ENCODE measurements around the gene TIMP3. TPM values are rescaled to one million over a fixed set of nuclear protein-coding genes. Genes with fewer than 3 reads are reported as not detected.

Gene TIMP3
- polyA plus RNA-seq, 1 donor from 2014 or later = 0.72 TPM

- TF ChIP-seq, protein P1, sequence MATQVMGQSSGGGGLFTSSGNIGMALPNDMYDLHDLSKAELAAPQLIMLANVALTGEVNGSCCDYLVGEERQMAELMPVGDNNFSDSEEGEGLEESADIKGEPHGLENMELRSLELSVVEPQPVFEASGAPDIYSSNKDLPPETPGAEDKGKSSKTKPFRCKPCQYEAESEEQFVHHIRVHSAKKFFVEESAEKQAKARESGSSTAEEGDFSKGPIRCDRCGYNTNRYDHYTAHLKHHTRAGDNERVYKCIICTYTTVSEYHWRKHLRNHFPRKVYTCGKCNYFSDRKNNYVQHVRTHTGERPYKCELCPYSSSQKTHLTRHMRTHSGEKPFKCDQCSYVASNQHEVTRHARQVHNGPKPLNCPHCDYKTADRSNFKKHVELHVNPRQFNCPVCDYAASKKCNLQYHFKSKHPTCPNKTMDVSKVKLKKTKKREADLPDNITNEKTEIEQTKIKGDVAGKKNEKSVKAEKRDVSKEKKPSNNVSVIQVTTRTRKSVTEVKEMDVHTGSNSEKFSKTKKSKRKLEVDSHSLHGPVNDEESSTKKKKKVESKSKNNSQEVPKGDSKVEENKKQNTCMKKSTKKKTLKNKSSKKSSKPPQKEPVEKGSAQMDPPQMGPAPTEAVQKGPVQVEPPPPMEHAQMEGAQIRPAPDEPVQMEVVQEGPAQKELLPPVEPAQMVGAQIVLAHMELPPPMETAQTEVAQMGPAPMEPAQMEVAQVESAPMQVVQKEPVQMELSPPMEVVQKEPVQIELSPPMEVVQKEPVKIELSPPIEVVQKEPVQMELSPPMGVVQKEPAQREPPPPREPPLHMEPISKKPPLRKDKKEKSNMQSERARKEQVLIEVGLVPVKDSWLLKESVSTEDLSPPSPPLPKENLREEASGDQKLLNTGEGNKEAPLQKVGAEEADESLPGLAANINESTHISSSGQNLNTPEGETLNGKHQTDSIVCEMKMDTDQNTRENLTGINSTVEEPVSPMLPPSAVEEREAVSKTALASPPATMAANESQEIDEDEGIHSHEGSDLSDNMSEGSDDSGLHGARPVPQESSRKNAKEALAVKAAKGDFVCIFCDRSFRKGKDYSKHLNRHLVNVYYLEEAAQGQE (IDR thresholded peaks at IDR 0.05; ENCODE audit: borderline replicate concordance) = no peak
- TF ChIP-seq TAF1 (IDR thresholded peaks at IDR 0.05; ENCODE audit: low read depth) (no peak), SMC3 (conservative IDR thresholded peaks at IDR 0.05; ENCODE audit: poor library complexity) (no peak)
Observed at GRCh38 chr22:32855045-32855756, 53.7 kb downstream of the TIMP3 start (continued).

- no peak overlapping the region for H3K4me2 ChIP-seq (ENCODE audit: low read length)
- H3K9me2 ChIP-seq (ENCODE audit: insufficient read depth, low read length) = no peaks in the 10 kb centered on the region
- no peak overlapping the region for H3K9ac ChIP-seq (ENCODE audit: low read length)
- no peaks in the 10 kb centered on the region for H4K20me1 ChIP-seq (ENCODE audit: insufficient read depth)
- H3K79me2 ChIP-seq (replicated peaks; ENCODE audit: insufficient read depth, low read length) = no peaks in the 10 kb centered on the region
- no peak overlapping the region for H2AFZ ChIP-seq (ENCODE audit: low read depth, low read length)
- H3F3A ChIP-seq (ENCODE audit: insufficient read depth, low read length, poor library complexity, severe bottlenecking) = no peaks in the 10 kb centered on the region
- no peak overlapping the region for H3K4me3 ChIP-seq (ENCODE audit: low read length)
- TF ChIP-seq, protein P1 (IDR thresholded peaks at IDR 0.05; ENCODE audit: borderline replicate concordance) = no peak
- TF ChIP-seq SMC3 (conservative IDR thresholded peaks at IDR 0.05; ENCODE audit: poor library complexity) (no peak), EP300 (conservative IDR thresholded peaks at IDR 0.05; ENCODE audit: poor library complexity, severe bottlenecking) (no peak)
- H3K27me3 ChIP-seq (ENCODE audit: insufficient read depth, low read depth, low read length) = no peaks in the 10 kb centered on the region
- no peaks in the 10 kb centered on the region for H3K36me3 ChIP-seq (ENCODE audit: insufficient read depth, low read length)
- H3K9me3 ChIP-seq (ENCODE audit: low read length) = no peaks in the 10 kb centered on the region
- no peak overlapping the region for H3K27ac ChIP-seq (ENCODE audit: low read length)
Observed at GRCh38 chr22:32858121-32858703, 56.7 kb downstream of the TIMP3 start.

GRCh38 chr22:32858957-32859356 lies 57.5 kb downstream of the TIMP3 start:
- Histone ChIP-seq H3K9me2 (ENCODE audit: insufficient read depth, low read length) (no peaks in the 10 kb centered on the region), H3K4me2 (ENCODE audit: low read length) (no peak overlapping the region), H3K9ac (ENCODE audit: low read length) (no peak overlapping the region), H3K27ac (ENCODE audit: low read length) (no peak overlapping the region), H3K79me2 (replicated peaks; ENCODE audit: insufficient read depth, low read length) (no peaks in the 10 kb centered on the region), H3K36me3 (ENCODE audit: insufficient read depth, low read length) (no peaks in the 10 kb centered on the region), H3F3A (ENCODE audit: insufficient read depth, low read length, poor library complexity, severe bottlenecking) (no peaks in the 10 kb centered on the region), H3K27me3 (ENCODE audit: insufficient read depth, low read depth, low read length) (no peaks in the 10 kb centered on the region), H3K4me3 (ENCODE audit: low read length) (no peak overlapping the region), H3K9me3 (ENCODE audit: low read length) (no peaks in the 10 kb centered on the region), H2AFZ (ENCODE audit: low read depth, low read length) (no peak overlapping the region), H4K20me1 (ENCODE audit: insufficient read depth) (no peaks in the 10 kb centered on the region)
- no peak for TF ChIP-seq TAF1 (IDR thresholded peaks at IDR 0.05; ENCODE audit: low read depth)
- no peak for TF ChIP-seq POLR2AphosphoS5 (IDR thresholded peaks at IDR 0.05)
- TF ChIP-seq, protein P2, sequence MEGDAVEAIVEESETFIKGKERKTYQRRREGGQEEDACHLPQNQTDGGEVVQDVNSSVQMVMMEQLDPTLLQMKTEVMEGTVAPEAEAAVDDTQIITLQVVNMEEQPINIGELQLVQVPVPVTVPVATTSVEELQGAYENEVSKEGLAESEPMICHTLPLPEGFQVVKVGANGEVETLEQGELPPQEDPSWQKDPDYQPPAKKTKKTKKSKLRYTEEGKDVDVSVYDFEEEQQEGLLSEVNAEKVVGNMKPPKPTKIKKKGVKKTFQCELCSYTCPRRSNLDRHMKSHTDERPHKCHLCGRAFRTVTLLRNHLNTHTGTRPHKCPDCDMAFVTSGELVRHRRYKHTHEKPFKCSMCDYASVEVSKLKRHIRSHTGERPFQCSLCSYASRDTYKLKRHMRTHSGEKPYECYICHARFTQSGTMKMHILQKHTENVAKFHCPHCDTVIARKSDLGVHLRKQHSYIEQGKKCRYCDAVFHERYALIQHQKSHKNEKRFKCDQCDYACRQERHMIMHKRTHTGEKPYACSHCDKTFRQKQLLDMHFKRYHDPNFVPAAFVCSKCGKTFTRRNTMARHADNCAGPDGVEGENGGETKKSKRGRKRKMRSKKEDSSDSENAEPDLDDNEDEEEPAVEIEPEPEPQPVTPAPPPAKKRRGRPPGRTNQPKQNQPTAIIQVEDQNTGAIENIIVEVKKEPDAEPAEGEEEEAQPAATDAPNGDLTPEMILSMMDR (IDR thresholded peaks at IDR 0.05; ENCODE audit: poor library complexity, severe bottlenecking) = no peak
- TF ChIP-seq MXI1 (conservative IDR thresholded peaks at IDR 0.05; ENCODE audit: poor library complexity, severe bottlenecking) = no peak
- TF ChIP-seq SMC3 (conservative IDR thresholded peaks at IDR 0.05; ENCODE audit: poor library complexity) = no peak
- TF ChIP-seq EP300 (conservative IDR thresholded peaks at IDR 0.05; ENCODE audit: poor library complexity, severe bottlenecking) = no peak
- no peak for TF ChIP-seq EZH2 (IDR thresholded peaks at IDR 0.05; ENCODE audit: borderline replicate concordance, insufficient read depth, low read length, poor library complexity, severe bottlenecking)
- TF ChIP-seq, protein P1 (IDR thresholded peaks at IDR 0.05; ENCODE audit: borderline replicate concordance) = no peak
- TF ChIP-seq RAD21 (conservative IDR thresholded peaks at IDR 0.05) = no peak
